Liver (tissue), 9 donors: Measurements from ENCODE around the gene TSC22D3. TPM values are rescaled to one million over a fixed set of nuclear protein-coding genes. Genes with fewer than 3 reads are reported as not detected.

ENCODE experiments used
- DNase-seq: peaks from one replicate; pipeline ENCODE4 v3.0.0-alpha.2; 2017; ENCODE audit warnings: low spot score
- H3K27ac ChIP-seq, 2 donors: one replicate each; pipeline ENCODE4 v1.7.0; 2013; ENCODE audit warnings: inconsistent platforms in 2 of 2, low read length in 2 of 2, control low read depth in 1 of 2, low read depth in 1 of 2, mild to moderate bottlenecking in 1 of 2
- H3K27me3 ChIP-seq, 4 donors: one replicate each; pipeline versions ENCODE4 v1.6.1 to v1.7.0; 2013; ENCODE audit warnings: low read length in 3 of 4, inconsistent platforms in 1 of 4, mild to moderate bottlenecking in 1 of 4, moderate library complexity in 1 of 4; ENCODE audit not compliant: control insufficient read depth in 4 of 4, insufficient read depth in 4 of 4
- H3K36me3 ChIP-seq, 4 donors: one replicate each; pipeline versions ENCODE4 v1.6.1 to v1.7.0; 2013; ENCODE audit warnings: low read length in 3 of 4, mild to moderate bottlenecking in 3 of 4, low read depth in 1 of 4, moderate library complexity in 1 of 4; ENCODE audit not compliant: control insufficient read depth in 4 of 4, insufficient read depth in 3 of 4
- H3K4me1 ChIP-seq, 4 donors: one replicate each; pipeline versions ENCODE4 v1.6.1 to v1.7.0; 2013; ENCODE audit warnings: low read length in 3 of 4, mild to moderate bottlenecking in 3 of 4, moderate library complexity in 1 of 4; ENCODE audit not compliant: control insufficient read depth in 4 of 4, insufficient read depth in 4 of 4
- H3K4me3 ChIP-seq, 3 donors: one replicate each; pipeline versions ENCODE4 v1.6.1 to v1.7.0; 2013; ENCODE audit warnings: low read length in 3 of 3, control low read depth in 1 of 3, low read depth in 1 of 3, mild to moderate bottlenecking in 1 of 3
- H3K9ac ChIP-seq, 2 donors: one replicate each; pipeline ENCODE4 v1.7.0; 2013; ENCODE audit warnings: low read length in 2 of 2, mild to moderate bottlenecking in 2 of 2, moderate library complexity in 2 of 2, control low read depth in 1 of 2, low read depth in 1 of 2
- H3K9me3 ChIP-seq, 4 donors: one replicate each; pipeline versions ENCODE4 v1.6.1 to v1.7.0; 2013; ENCODE audit warnings: low read length in 3 of 4; ENCODE audit not compliant: control insufficient read depth in 4 of 4
- ATF3 ChIP-seq: IDR thresholded peaks from 2 replicates; pipeline ENCODE4 v1.6.1; 2016; ENCODE audit warnings: antibody characterized with exemption
- CTCF ChIP-seq: fragments of 150-350 bp; IDR thresholded peaks from 2 replicates; pipeline ENCODE4 v1.5.1; 2017; ENCODE audit warnings: improper control_type of control experiment, low read depth, low read length; ENCODE audit not compliant: missing input control
- EGR1 ChIP-seq, 2 donors: IDR thresholded peaks; 2 replicates each; pipeline ENCODE4 v1.6.1; 2016 to 2018; ENCODE audit warnings: antibody characterized with exemption in 2 of 2, low read depth in 2 of 2
- FOXA1 ChIP-seq: IDR thresholded peaks from 2 replicates; pipeline ENCODE4 v1.6.1; 2016; ENCODE audit warnings: antibody characterized with exemption
- FOXA2 ChIP-seq: IDR thresholded peaks from 2 replicates; pipeline ENCODE4 v1.6.1; 2016; ENCODE audit warnings: antibody characterized with exemption
- GABPA ChIP-seq, 2 donors: IDR thresholded peaks in 1 of 2; conservative IDR thresholded peaks in 1 of 2; 2 replicates each; pipeline ENCODE4 v1.6.1; 2016; ENCODE audit warnings: antibody characterized with exemption in 2 of 2, mild to moderate bottlenecking in 1 of 2, moderate library complexity in 1 of 2
- HNF4A ChIP-seq, 2 donors: conservative IDR thresholded peaks; 2 replicates each; pipeline ENCODE4 v1.6.1; 2016; ENCODE audit warnings: antibody characterized with exemption in 2 of 2, mild to moderate bottlenecking in 2 of 2
- HNF4G ChIP-seq: IDR thresholded peaks from 2 replicates; pipeline ENCODE4 v1.6.1; 2016; ENCODE audit warnings: antibody characterized with exemption
- JUND ChIP-seq, 2 donors: IDR thresholded peaks; 2 replicates each; pipeline ENCODE4 v1.6.1; 2016; ENCODE audit warnings: antibody characterized with exemption in 2 of 2
- MAX ChIP-seq: IDR thresholded peaks from 2 replicates; pipeline ENCODE4 v1.6.1; 2016; ENCODE audit warnings: antibody characterized with exemption
- NR2F2 ChIP-seq: IDR thresholded peaks from 2 replicates; pipeline ENCODE4 v1.6.1; 2016; ENCODE audit warnings: antibody characterized with exemption
- RAD21 ChIP-seq, 2 donors: IDR thresholded peaks; 2 replicates each; pipeline ENCODE4 v1.6.1; 2016; ENCODE audit warnings: antibody characterized with exemption in 2 of 2, mild to moderate bottlenecking in 2 of 2
- REST ChIP-seq: IDR thresholded peaks from 2 replicates; pipeline ENCODE4 v1.6.1; 2016; ENCODE audit warnings: antibody characterized with exemption, mild to moderate bottlenecking
- RXRA ChIP-seq, 2 donors: IDR thresholded peaks; 2 replicates each; pipeline ENCODE4 v1.6.1; 2017 to 2018; ENCODE audit warnings: antibody characterized with exemption in 2 of 2, mild to moderate bottlenecking in 1 of 2
- SP1 ChIP-seq: IDR thresholded peaks from 2 replicates; pipeline ENCODE4 v1.6.1; 2018; ENCODE audit warnings: antibody characterized with exemption, mild to moderate bottlenecking
- TAF1 ChIP-seq: conservative IDR thresholded peaks from 2 replicates; pipeline ENCODE4 v1.6.1; 2016; ENCODE audit warnings: antibody characterized with exemption, mild to moderate bottlenecking
- YY1 ChIP-seq: IDR thresholded peaks from 2 replicates; pipeline ENCODE4 v1.6.1; 2016; ENCODE audit warnings: antibody characterized with exemption, mild to moderate bottlenecking
- WGBS: extraction: QIAGEN DNeasy Blood & Tissue Kit; methylation state at CpG from one replicate; pipeline ENCODE4 v1.1.7; 2013; 5-methylcytosine and 5-hydroxymethylcytosine counted together
- polyA plus RNA-seq, 2 donors: library from polyadenylated mRNA; stranded (reverse) in 1 of 2; unstranded in 1 of 2; fragments of 200-250 nt in 1 of 2; fragments of >200 nt in 1 of 2; fragmentation: Nextera tagmentation in 1 of 2; extraction: Ambion mirVana in 1 of 2; gene quantifications; one replicate each; pipeline versions ENCODE4 v1.2.1 to v1.2.3, GENCODE V29; 2013 to 2015
- total RNA-seq, 2 donors: library from RNA; depleted of rRNA; stranded (reverse); fragments of >200 nt; gene quantifications; one replicate each; pipeline ENCODE4 v1.2.3, GENCODE V29; 2014
- TF ChIP-seq, protein P1 (sequence below): IDR thresholded peaks from 2 replicates; pipeline ENCODE4 v1.6.1; 2016; ENCODE audit warnings: antibody characterized with exemption
- donor health status: healthy.
- donor health status: healthy.
- donor health status: healthy.
- donor health status: healthy.
- donor health status: healthy.

Gene TSC22D3
- total and polyA plus RNA-seq, 4 donors = 10.5 to 128 (median 48.1) TPM

- TF ChIP-seq HNF4G (no peak), MAX (no peak), JUND (IDR thresholded peaks at IDR 0.05) (no peak), YY1 (no peak), FOXA1 (no peak), HNF4A (conservative IDR thresholded peaks at IDR 0.05) (no peak), RAD21 (IDR thresholded peaks at IDR 0.05) (no peak), RXRA (IDR thresholded peaks at IDR 0.05) (no peak), GABPA (IDR thresholded peaks at IDR 0.05 in 1 of 2, conservative IDR thresholded peaks at IDR 0.05 in 1 of 2) (no peak), SP1 (no peak), NR2F2 (no peak), TAF1 (no peak), FOXA2 (no peak), REST (no peak), CTCF (no peak)
- TF ChIP-seq, protein P1, sequence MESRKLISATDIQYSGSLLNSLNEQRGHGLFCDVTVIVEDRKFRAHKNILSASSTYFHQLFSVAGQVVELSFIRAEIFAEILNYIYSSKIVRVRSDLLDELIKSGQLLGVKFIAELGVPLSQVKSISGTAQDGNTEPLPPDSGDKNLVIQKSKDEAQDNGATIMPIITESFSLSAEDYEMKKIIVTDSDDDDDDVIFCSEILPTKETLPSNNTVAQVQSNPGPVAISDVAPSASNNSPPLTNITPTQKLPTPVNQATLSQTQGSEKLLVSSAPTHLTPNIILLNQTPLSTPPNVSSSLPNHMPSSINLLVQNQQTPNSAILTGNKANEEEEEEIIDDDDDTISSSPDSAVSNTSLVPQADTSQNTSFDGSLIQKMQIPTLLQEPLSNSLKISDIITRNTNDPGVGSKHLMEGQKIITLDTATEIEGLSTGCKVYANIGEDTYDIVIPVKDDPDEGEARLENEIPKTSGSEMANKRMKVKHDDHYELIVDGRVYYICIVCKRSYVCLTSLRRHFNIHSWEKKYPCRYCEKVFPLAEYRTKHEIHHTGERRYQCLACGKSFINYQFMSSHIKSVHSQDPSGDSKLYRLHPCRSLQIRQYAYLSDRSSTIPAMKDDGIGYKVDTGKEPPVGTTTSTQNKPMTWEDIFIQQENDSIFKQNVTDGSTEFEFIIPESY = no peak
- no peak overlapping the region for H3K27ac ChIP-seq
- no peak overlapping the region for H3K4me3 ChIP-seq
- no peaks in the 10 kb centered on the region for H3K36me3 ChIP-seq
- no peak overlapping the region for H3K9ac ChIP-seq
- H3K9me3 ChIP-seq = no peaks in the 10 kb centered on the region
- H3K27me3 ChIP-seq = no peaks in the 10 kb centered on the region
- no peak for DNase-seq
- no peaks in the 10 kb centered on the region for H3K4me1 ChIP-seq
- WGBS = 93% methylated on average over 1 of the region's 1 CpG
Observed at GRCh38 chrX:107667426-107667825, 108.2 kb downstream of the TSC22D3 start.

DNA sequence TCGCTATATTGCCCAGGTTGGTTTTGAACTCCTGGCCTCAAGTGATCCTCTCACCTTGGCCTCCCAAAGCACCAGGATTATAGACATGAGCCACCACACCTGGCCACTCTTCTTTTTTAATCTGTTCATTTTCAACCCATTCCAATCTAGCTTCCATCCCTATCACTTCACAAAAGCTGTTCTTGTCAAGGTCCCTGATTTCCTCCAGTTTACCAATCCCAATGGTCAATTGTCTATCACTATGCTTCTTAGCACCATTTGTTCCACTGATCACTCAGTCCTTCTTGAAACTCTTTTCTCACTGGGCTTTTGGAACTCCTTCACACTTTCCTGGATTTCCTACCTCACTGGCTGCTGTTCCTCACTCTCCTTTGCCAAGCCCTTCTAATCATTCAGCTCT, 108.7 kb downstream of the TSC22D3 start:
- no peak for DNase-seq
- no peaks in the 10 kb centered on the region for H3K9me3 ChIP-seq
- no peak overlapping the region for H3K9ac ChIP-seq
- no peak overlapping the region for H3K4me3 ChIP-seq
- no peaks in the 10 kb centered on the region for H3K36me3 ChIP-seq
- H3K4me1 ChIP-seq = no peaks in the 10 kb centered on the region
- no peaks in the 10 kb centered on the region for H3K27me3 ChIP-seq
- H3K27ac ChIP-seq = no peak overlapping the region
- 100% methylated on average over 1 of the region's 1 CpG for WGBS
- TF ChIP-seq EGR1 (IDR thresholded peaks at IDR 0.05; ENCODE audit: low read depth in 2 of 2) = no peak
- no peak for TF ChIP-seq ATF3
- TF ChIP-seq, protein P1 = no peak
- no peak for TF ChIP-seq REST
- TF ChIP-seq NR2F2 = no peak
- TF ChIP-seq MAX = no peak
- no peak for TF ChIP-seq YY1
- no peak for TF ChIP-seq GABPA (IDR thresholded peaks at IDR 0.05 in 1 of 2, conservative IDR thresholded peaks at IDR 0.05 in 1 of 2)
- no peak for TF ChIP-seq HNF4G
